Measurements from ENCODE around the gene VWA8. TPM values are rescaled to one million over a fixed set of nuclear protein-coding genes. Genes with fewer than 3 reads are reported as not detected.

VWA8 gene
- total RNA-seq (2016; rRNA removed; fragmentation: Illumina TruSeq; extraction: Trizol) (16.0 and 17.3 TPM in 2 replicates), polyA plus RNA-seq (2011; rRNA removed) (7.4 and 9.1 TPM in 2 replicates), polyA minus RNA-seq (2011; rRNA and poly(A)+ RNA removed; ENCODE audit: low replicate concordance) (16.6 and 20.1 TPM in 2 replicates), Bru-seq, nascent RNA (percentile 72 among the genes with signal in this experiment), BruChase-seq, experiment 1, labeled RNA remaining after a 6-hour chase (percentile 57 among the genes with signal in this experiment), BruChase-seq, experiment 2, labeled RNA remaining after a 2-hour chase (percentile 63 among the genes with signal in this experiment)
- total RNA-seq (2016; cell fraction: cytosol; rRNA removed; fragmentation: Illumina TruSeq; extraction: Trizol; ENCODE audit: low read depth): 29.5 and 36.0 TPM in 2 replicates
- total RNA-seq (2016; cell fraction: insoluble cytoplasmic fraction; rRNA removed; fragmentation: Illumina TruSeq; extraction: Trizol): 14.3 and 15.4 TPM in 2 replicates
- total RNA-seq (2016; cell fraction: membrane; rRNA removed; fragmentation: Illumina TruSeq; extraction: Trizol): 8.3 and 9.1 TPM in 2 replicates
- total RNA-seq (2016; cell fraction: nucleus; rRNA removed; fragmentation: Illumina TruSeq; extraction: Trizol): 37.4 and 38.1 TPM in 2 replicates
- polyA plus RNA-seq (2011; cell fraction: cytosol; rRNA removed): 4.4 and 6.1 TPM in 2 replicates
- polyA plus RNA-seq (2011; cell fraction: nucleus; rRNA removed): 8.4 and 9.0 TPM in 2 replicates
- 9.2 and 9.8 TPM in 2 replicates for polyA plus RNA-seq (2012)
- polyA plus RNA-seq (2016; cell fraction: cytosol; fragmentation: Illumina TruSeq; extraction: Trizol; ENCODE audit: low read depth): 0.53 and 0.77 TPM in 2 replicates
- 11.1 and 11.5 TPM in 2 replicates for polyA plus RNA-seq (2016; cell fraction: insoluble cytoplasmic fraction; fragmentation: Illumina TruSeq; extraction: Trizol; ENCODE audit: low read depth)
- 1.3 and 1.6 TPM in 2 replicates for polyA plus RNA-seq (2016; cell fraction: membrane; fragmentation: Illumina TruSeq; extraction: Trizol; ENCODE audit: low read depth)
- 12.4 and 14.5 TPM in 2 replicates for polyA plus RNA-seq (2016; cell fraction: nucleus; fragmentation: Illumina TruSeq; extraction: Trizol; ENCODE audit: insufficient read depth, low read depth)
- 13.1 and 13.9 TPM in 2 replicates for polyA minus RNA-seq (2011; cell fraction: cytosol; rRNA and poly(A)+ RNA removed)
- polyA minus RNA-seq (2011; cell fraction: nucleus; rRNA and poly(A)+ RNA removed): 80.6 and 100 TPM in 2 replicates
- long read RNA-seq, experiment 1, partial matches to known transcripts: 2 of 6 reads
- long read RNA-seq, experiment 1, other reads (novel, unspliced or antisense): 2 of 6 reads
- long read RNA-seq, experiment 2, full-length matches to known transcripts: 1 of 16 reads
- long read RNA-seq, experiment 2, partial matches to known transcripts: 5 of 16 reads
- long read RNA-seq, experiment 2, other reads (novel, unspliced or antisense): 10 of 16 reads

DNA sequence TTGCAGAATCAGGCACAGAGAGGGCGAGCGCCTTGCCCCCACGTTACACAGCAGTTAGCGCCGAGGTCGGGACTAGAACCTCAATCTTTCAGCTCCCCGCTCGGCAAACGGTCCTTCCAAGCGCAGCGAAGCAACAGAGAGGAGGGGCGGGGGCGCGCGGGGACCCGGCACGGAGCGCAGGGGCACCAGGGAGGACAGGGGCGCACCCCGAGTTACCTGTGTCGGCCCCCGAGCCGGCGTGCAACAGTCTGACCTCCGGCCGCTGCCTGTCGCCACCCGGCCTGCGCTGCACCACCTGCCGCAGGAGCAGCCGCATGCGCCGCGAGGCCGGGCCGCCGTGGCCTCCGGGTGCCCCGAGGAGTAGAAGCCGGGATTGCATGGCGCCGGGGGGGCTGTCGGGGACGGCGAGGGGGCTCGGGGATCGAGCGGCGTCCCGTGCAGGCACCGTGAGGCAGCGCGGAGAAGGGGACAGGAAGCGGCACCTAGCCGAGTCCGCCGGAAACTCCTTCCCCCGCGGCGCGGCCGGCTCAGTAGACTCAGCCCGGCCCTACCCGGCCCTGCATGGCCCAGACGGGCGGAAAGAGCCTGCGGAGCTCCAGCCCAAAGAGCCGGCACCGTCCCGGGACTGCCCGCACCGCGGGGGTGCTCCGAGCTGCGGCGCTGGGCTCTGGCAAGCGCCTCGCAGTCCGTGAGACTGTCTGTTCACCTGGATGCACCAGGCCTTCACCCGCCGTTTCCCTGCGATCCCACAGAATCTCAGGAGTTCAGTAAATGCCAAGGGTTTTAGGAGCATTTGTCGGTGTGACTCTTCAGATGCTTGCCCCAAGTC, at the start of gene VWA8:
Gene VWA8 (minus strand): TSS at position 473 of the 829 bp plus-strand sequence. CDS start 94 bp downstream, at position 379.
- FAIRE-seq: no peak
- Histone ChIP-seq H3K36me3 (replicated peaks in 1 of 2; ENCODE audit: control insufficient read depth in 1 of 2, insufficient read depth in 2 of 2, low read length in 2 of 2) (no peaks in the 10 kb centered on the region), H3K9ac (ENCODE audit: insufficient read depth, low read depth, low read length) (peak within 1 kb of the TSS; percentile 89), H3K4me2 (ENCODE audit: low read depth, low read length) (peak within 1 kb of the TSS; percentile 82), H3K9me3 (ENCODE audit: low read length) (no peaks in the 10 kb centered on the region), H3K27ac (ENCODE audit: extremely low read length, insufficient read depth, low read length) (peak within 1 kb of the TSS; percentile 81), H2AFZ (ENCODE audit: low read length) (peak within 1 kb of the TSS; percentile 100), H3K27me3 (ENCODE audit: control insufficient read depth in 1 of 2, insufficient read depth in 2 of 2, low read length in 2 of 2) (peaks cover 0 to 3% of the 10 kb centered on the region in 2 experiments; a peak in 1 of 5 replicates), H3K79me2 (ENCODE audit: insufficient read depth, low read length) (peaks cover 41% of the 10 kb centered on the region), H4K20me1 (ENCODE audit: insufficient read depth, low read length) (peaks cover 5% of the 10 kb centered on the region; the same call in 1 of the 2 replicates), H3K4me1 (ENCODE audit: insufficient read depth, low read length) (peaks cover 49% of the 10 kb centered on the region), H3K4me3 (replicated peaks in 1 of 3; ENCODE audit: insufficient read depth in 1 of 3, low read depth in 2 of 3, low read length in 3 of 3) (peak within 1 kb of the TSS; percentile 78 to 96 (median 88))
- no TSS peak for BruUV-seq (replicated peaks)
- POLR2A ChIA-PET: interaction anchor here (0.7 to 1.8 kb wide), 5 partner anchors 12 to 60 kb away, joined by 3 to 8 read pairs (median 5); no protein-coding TSS in a partner anchor
- intact Hi-C loops (cut with micrococcal nuclease; ENCODE audit: unreplicated experiment) (loop anchor here (2.0 kb wide), 1 partner anchor 80 kb away; no protein-coding TSS in a partner anchor), in situ Hi-C loops (cut with HindIII; ENCODE audit: extremely low pct_ligation_motif_present, low pct_unique_long_range_greater_than_20kb) (no loop called here)
- peak; percentile 59 for DNase-seq (ENCODE audit: low spot score)
- WGBS (ENCODE audit: low lambda C conversion rate): 2% methylated on average over 10 of the region's 83 CpGs
- ATAC-seq: peak; percentile 96
- CTCF ChIA-PET (ENCODE audit: low intra/inter-chr PET ratio, low total read pairs): no interaction called here
- TF ChIP-seq ZNF256 (CRISPR knock-in tag; conservative IDR thresholded peaks at IDR 0.05) (peak; percentile 81; the same call in 1 of the 2 replicates), TBP (CRISPR knock-in tag; IDR thresholded peaks at IDR 0.05) (no peak), ZNF446 (CRISPR knock-in tag; IDR thresholded peaks at IDR 0.05) (peak; percentile 28; the same call in 1 of the 2 replicates), CEBPZ (IDR thresholded peaks at IDR 0.05; ENCODE audit: low read length) (no peak), ZNF746 (CRISPR knock-in tag; IDR thresholded peaks at IDR 0.05) (0 out of 2 replicates have a peak, but pooled peaks have one; percentile 20), BRD4 (CRISPR knock-in tag; IDR thresholded peaks at IDR 0.05) (peak; percentile 98), TEAD3 (CRISPR knock-in tag; optimal IDR thresholded peaks at IDR 0.05; ENCODE audit: borderline replicate concordance) (peak; percentile 43), UBTF (CRISPR knock-in tag; IDR thresholded peaks at IDR 0.05) (peak; percentile 100), ZNF441 (CRISPR knock-in tag; IDR thresholded peaks at IDR 0.05; ENCODE audit: borderline replicate concordance) (peak; percentile 51; the same call in 1 of the 2 replicates)
- TF ChIP-seq, protein P1, sequence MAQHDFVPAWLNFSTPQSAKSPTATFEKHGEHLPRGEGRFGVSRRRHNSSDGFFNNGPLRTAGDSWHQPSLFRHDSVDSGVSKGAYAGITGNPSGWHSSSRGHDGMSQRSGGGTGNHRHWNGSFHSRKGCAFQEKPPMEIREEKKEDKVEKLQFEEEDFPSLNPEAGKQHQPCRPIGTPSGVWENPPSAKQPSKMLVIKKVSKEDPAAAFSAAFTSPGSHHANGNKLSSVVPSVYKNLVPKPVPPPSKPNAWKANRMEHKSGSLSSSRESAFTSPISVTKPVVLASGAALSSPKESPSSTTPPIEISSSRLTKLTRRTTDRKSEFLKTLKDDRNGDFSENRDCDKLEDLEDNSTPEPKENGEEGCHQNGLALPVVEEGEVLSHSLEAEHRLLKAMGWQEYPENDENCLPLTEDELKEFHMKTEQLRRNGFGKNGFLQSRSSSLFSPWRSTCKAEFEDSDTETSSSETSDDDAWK (CRISPR knock-in tag; IDR thresholded peaks at IDR 0.05): no peak
